Measurements from ENCODE around the gene PCDHGB4. TPM values are rescaled to one million over a fixed set of nuclear protein-coding genes. Genes with fewer than 3 reads are reported as not detected.
"Not testable (repeated sequence)": the region's sequence is repeated elsewhere in the genome, so short reads cannot be mapped to it uniquely, and the experiment has no call there.

Gene PCDHGB4
- total RNA-seq, 1 experiment from 2014 or later = 0.05 TPM

GRCh38 chr5:141422742-141423291, 35.3 kb downstream of the PCDHGB4 start:
- no peak for DNase-seq (ENCODE audit: low spot score)

GRCh38 chr5:141427783-141428426, 40.4 kb downstream of the PCDHGB4 start:
- no peak for DNase-seq (ENCODE audit: low spot score)

- DNase-seq (ENCODE audit: low spot score) = no peak
Observed at GRCh38 chr5:141430332-141431113, 43.0 kb downstream of the PCDHGB4 start, which contains the start of gene PCDHGA12. Gene PCDHGA12 (plus strand): TSS chr5:141430507. CDS start chr5:141430760, 253 bp downstream.

GRCh38 chr5:141431286-141431685, 43.8 kb downstream of the PCDHGB4 start:
- DNase-seq (ENCODE audit: low spot score) = no peak

- not testable (repeated sequence) for DNase-seq (ENCODE audit: low spot score)
Observed at GRCh38 chr5:141432308-141432707, 44.8 kb downstream of the PCDHGB4 start.

GRCh38 chr5:141432726-141433125, 45.2 kb downstream of the PCDHGB4 start:
- not testable (repeated sequence) for DNase-seq (ENCODE audit: low spot score)

GRCh38 chr5:141434006-141434405, 46.5 kb downstream of the PCDHGB4 start:
- no peak for DNase-seq (ENCODE audit: low spot score)

- no peak for DNase-seq (ENCODE audit: low spot score)
Observed at GRCh38 chr5:141437221-141437620, 49.7 kb downstream of the PCDHGB4 start.

GRCh38 chr5:141439411-141440141, 52.1 kb downstream of the PCDHGB4 start:
- no peak for DNase-seq (ENCODE audit: low spot score)

Other genes starting within 250 kb of the PCDHGB4 start
- not detected in 2 replicates for gene PCDHB6, start 237.6 kb upstream of the PCDHGB4 start, total RNA-seq (2014; rRNA removed; shearing (Covaris generic))
- gene PCDHB7, start 215.1 kb upstream of the PCDHGB4 start, total RNA-seq (2014; rRNA removed; shearing (Covaris generic)) = 0.05 TPM in 2 replicates
- gene PCDHB8, start 209.9 kb upstream of the PCDHGB4 start, total RNA-seq (2014; rRNA removed; shearing (Covaris generic)) = 0.16 TPM in 1 of 2 replicates, not detected in the other
- 0.05 and 0.69 TPM in 2 replicates for gene PCDHB16, start 205.3 kb upstream of the PCDHGB4 start, total RNA-seq (2014; rRNA removed; shearing (Covaris generic))
- gene PCDHB9, start 200.5 kb upstream of the PCDHGB4 start, total RNA-seq (2014; rRNA removed; shearing (Covaris generic)) = 0.03 and 0.25 TPM in 2 replicates
- 0.05 TPM in 1 of 2 replicates, not detected in the other for gene PCDHB10, start 195.3 kb upstream of the PCDHGB4 start, total RNA-seq (2014; rRNA removed; shearing (Covaris generic))
- gene PCDHB11, start 188.1 kb upstream of the PCDHGB4 start, total RNA-seq (2014; rRNA removed; shearing (Covaris generic)) = 0.23 TPM in 1 of 2 replicates, not detected in the other
- gene PCDHB12, start 179.0 kb upstream of the PCDHGB4 start, total RNA-seq (2014; rRNA removed; shearing (Covaris generic)) = 0.13 and 0.18 TPM in 2 replicates
- gene PCDHB13, start 173.8 kb upstream of the PCDHGB4 start, total RNA-seq (2014; rRNA removed; shearing (Covaris generic)) = 0.05 and 0.15 TPM in 2 replicates
- gene PCDHB14, start 164.4 kb upstream of the PCDHGB4 start, total RNA-seq (2014; rRNA removed; shearing (Covaris generic)) = 0.18 and 0.31 TPM in 2 replicates
- 0.05 and 0.20 TPM in 2 replicates for gene PCDHB15, start 142.3 kb upstream of the PCDHGB4 start, total RNA-seq (2014; rRNA removed; shearing (Covaris generic))
- 0.33 TPM in 1 of 2 replicates, not detected in the other for gene SLC25A2, start 83.6 kb upstream of the PCDHGB4 start, total RNA-seq (2014; rRNA removed; shearing (Covaris generic))
- 36.5 and 44.4 TPM in 2 replicates for gene TAF7, start 66.9 kb upstream of the PCDHGB4 start, total RNA-seq (2014; rRNA removed; shearing (Covaris generic))
- 0.21 and 0.61 TPM in 2 replicates for gene PCDHGA1, start 57.2 kb upstream of the PCDHGB4 start, total RNA-seq (2014; rRNA removed; shearing (Covaris generic))
- 0.03 and 0.05 TPM in 2 replicates for gene PCDHGA2, start 48.9 kb upstream of the PCDHGB4 start, total RNA-seq (2014; rRNA removed; shearing (Covaris generic))
- gene PCDHGA3, start 43.9 kb upstream of the PCDHGB4 start, total RNA-seq (2014; rRNA removed; shearing (Covaris generic)) = 0.10 TPM in 1 of 2 replicates, not detected in the other
- gene PCDHGB1, start 37.6 kb upstream of the PCDHGB4 start, total RNA-seq (2014; rRNA removed; shearing (Covaris generic)) = 0.10 and 0.23 TPM in 2 replicates
- gene PCDHGA4, start 32.7 kb upstream of the PCDHGB4 start, total RNA-seq (2014; rRNA removed; shearing (Covaris generic)) = 0.05 TPM in 1 of 2 replicates, not detected in the other
- gene PCDHGB2, start 27.7 kb upstream of the PCDHGB4 start, total RNA-seq (2014; rRNA removed; shearing (Covaris generic)) = 0.26 TPM in 1 of 2 replicates, not detected in the other
- gene PCDHGA5, start 23.5 kb upstream of the PCDHGB4 start, total RNA-seq (2014; rRNA removed; shearing (Covaris generic)) = 0.13 TPM in 2 replicates
- 0.41 and 0.47 TPM in 2 replicates for gene PCDHGB3, start 17.5 kb upstream of the PCDHGB4 start, total RNA-seq (2014; rRNA removed; shearing (Covaris generic))
- gene PCDHGA6, start 13.8 kb upstream of the PCDHGB4 start, total RNA-seq (2014; rRNA removed; shearing (Covaris generic)) = 0.21 and 0.48 TPM in 2 replicates
- 0.03 TPM in 1 of 2 replicates, not detected in the other for gene PCDHGA7, start 5.0 kb upstream of the PCDHGB4 start, total RNA-seq (2014; rRNA removed; shearing (Covaris generic))
- gene PCDHGA8, start 4.9 kb downstream of the PCDHGB4 start, total RNA-seq (2014; rRNA removed; shearing (Covaris generic)) = 0.10 TPM in 1 of 2 replicates, not detected in the other
- not detected in 2 replicates for gene PCDHGB5, start 10.2 kb downstream of the PCDHGB4 start, total RNA-seq (2014; rRNA removed; shearing (Covaris generic))
- 0.31 and 0.50 TPM in 2 replicates for gene PCDHGA9, start 15.1 kb downstream of the PCDHGB4 start, total RNA-seq (2014; rRNA removed; shearing (Covaris generic))
- 0.18 and 0.33 TPM in 2 replicates for gene PCDHGB6, start 20.3 kb downstream of the PCDHGB4 start, total RNA-seq (2014; rRNA removed; shearing (Covaris generic))
- 2.8 and 4.3 TPM in 2 replicates for gene PCDHGA10, start 25.3 kb downstream of the PCDHGB4 start, total RNA-seq (2014; rRNA removed; shearing (Covaris generic))
- 0.66 and 2.1 TPM in 2 replicates for gene PCDHGB7, start 30.0 kb downstream of the PCDHGB4 start, total RNA-seq (2014; rRNA removed; shearing (Covaris generic))
- gene PCDHGA11, start 33.4 kb downstream of the PCDHGB4 start, total RNA-seq (2014; rRNA removed; shearing (Covaris generic)) = 0.13 and 0.64 TPM in 2 replicates
- gene PCDHGA12, start 42.8 kb downstream of the PCDHGB4 start, total RNA-seq (2014; rRNA removed; shearing (Covaris generic)) = 0.13 and 0.37 TPM in 2 replicates
- gene PCDHGC3, start 88.3 kb downstream of the PCDHGB4 start, total RNA-seq (2014; rRNA removed; shearing (Covaris generic)) = 1.8 and 2.1 TPM in 2 replicates
- gene PCDHGC4, start 97.3 kb downstream of the PCDHGB4 start, total RNA-seq (2014; rRNA removed; shearing (Covaris generic)) = 1.7 TPM in 1 of 2 replicates, not detected in the other
- gene PCDHGC5, start 101.4 kb downstream of the PCDHGB4 start, total RNA-seq (2014; rRNA removed; shearing (Covaris generic)) = 0.61 TPM in 1 of 2 replicates, not detected in the other
- gene DIAPH1, start 231.3 kb downstream of the PCDHGB4 start, total RNA-seq (2014; rRNA removed; shearing (Covaris generic)) = 52.1 and 74.7 TPM in 2 replicates
- gene HDAC3, start 249.2 kb downstream of the PCDHGB4 start, total RNA-seq (2014; rRNA removed; shearing (Covaris generic)) = 69.8 and 84.9 TPM in 2 replicates
- gene RELL2, start 249.3 kb downstream of the PCDHGB4 start, total RNA-seq (2014; rRNA removed; shearing (Covaris generic)) = 26.6 and 27.2 TPM in 2 replicates

All from HT-29 (cell line).